Hepatocyte (in vitro differentiated cells): ENCODE data around the gene NKX1-1.

ENCODE experiments used
- EZH2 ChIP-seq: fragments of 200-600 bp; sonication (generic); IDR thresholded peaks from 2 replicates; pipeline ENCODE4 v1.6.1; 2016; ENCODE audit warnings: antibody characterized with exemption, mild to moderate bottlenecking, borderline replicate concordance
- TF ChIP-seq, protein P1 (sequence below): fragments of 200-600 bp; sonication (generic); IDR thresholded peaks from 2 replicates; pipeline ENCODE4 v1.5.1; 2016; ENCODE audit warnings: antibody characterized with exemption, mild to moderate bottlenecking; ENCODE audit not compliant: poor library complexity

DNA sequence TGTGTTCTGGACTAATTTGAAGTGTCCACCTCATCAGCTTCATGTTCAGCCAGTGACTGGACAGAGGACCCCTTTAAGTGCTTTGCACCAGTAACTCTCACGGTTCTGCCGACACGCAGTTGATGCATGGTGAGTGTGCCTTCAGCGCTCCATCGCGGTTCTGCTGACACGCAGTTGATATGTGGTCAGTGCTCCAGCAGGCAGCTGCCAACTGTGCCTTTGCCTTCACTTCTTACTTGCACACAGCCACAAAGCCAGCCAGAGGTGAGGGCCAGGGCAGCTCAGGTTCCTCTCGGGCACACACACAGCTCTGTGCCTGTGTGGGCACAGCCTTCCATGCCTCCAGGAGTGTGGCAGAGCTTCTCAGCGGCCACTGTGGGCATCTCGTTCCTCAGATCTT, 12.4 kb downstream of the NKX1-1 start:
- TF ChIP-seq, protein P1, sequence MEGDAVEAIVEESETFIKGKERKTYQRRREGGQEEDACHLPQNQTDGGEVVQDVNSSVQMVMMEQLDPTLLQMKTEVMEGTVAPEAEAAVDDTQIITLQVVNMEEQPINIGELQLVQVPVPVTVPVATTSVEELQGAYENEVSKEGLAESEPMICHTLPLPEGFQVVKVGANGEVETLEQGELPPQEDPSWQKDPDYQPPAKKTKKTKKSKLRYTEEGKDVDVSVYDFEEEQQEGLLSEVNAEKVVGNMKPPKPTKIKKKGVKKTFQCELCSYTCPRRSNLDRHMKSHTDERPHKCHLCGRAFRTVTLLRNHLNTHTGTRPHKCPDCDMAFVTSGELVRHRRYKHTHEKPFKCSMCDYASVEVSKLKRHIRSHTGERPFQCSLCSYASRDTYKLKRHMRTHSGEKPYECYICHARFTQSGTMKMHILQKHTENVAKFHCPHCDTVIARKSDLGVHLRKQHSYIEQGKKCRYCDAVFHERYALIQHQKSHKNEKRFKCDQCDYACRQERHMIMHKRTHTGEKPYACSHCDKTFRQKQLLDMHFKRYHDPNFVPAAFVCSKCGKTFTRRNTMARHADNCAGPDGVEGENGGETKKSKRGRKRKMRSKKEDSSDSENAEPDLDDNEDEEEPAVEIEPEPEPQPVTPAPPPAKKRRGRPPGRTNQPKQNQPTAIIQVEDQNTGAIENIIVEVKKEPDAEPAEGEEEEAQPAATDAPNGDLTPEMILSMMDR: no peak
- TF ChIP-seq EZH2: no peak
